HG03196 (cell line): ENCODE data around the gene MATK.

Experiments
- ATAC-seq: cut with Tn5 transposase; IDR thresholded peaks from one replicate; pipeline ENCODE4 v1.9.1; 2021; ENCODE audit not compliant: unreplicated experiment

MATK gene

DNA sequence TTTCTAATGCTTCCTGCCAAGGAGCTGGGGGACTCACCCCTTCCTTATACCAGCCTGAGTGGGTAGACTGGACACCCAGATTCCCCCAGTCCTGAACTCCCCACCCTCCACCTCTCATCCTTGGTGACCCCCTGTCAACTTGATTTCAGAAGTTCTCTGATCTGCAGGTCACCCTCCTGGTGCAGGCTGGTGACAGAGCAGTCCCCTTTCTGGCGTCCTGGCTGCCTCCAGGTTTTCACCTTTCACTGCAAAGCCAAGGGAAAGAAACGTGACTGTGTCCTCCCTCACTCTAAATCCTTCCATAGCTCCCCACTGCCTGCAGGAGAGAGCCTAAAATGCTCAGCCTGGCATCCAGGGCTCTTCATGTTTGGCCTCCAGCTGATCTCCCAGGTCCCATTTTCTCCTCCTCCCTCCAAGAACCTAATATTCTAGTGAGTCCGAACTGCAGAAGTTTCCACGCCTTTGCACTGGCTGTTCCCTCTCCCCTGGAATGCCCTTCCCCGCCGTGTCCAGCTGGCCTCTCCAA, 4.1 kb upstream of the MATK start:
- ATAC-seq: no peak

DNA sequence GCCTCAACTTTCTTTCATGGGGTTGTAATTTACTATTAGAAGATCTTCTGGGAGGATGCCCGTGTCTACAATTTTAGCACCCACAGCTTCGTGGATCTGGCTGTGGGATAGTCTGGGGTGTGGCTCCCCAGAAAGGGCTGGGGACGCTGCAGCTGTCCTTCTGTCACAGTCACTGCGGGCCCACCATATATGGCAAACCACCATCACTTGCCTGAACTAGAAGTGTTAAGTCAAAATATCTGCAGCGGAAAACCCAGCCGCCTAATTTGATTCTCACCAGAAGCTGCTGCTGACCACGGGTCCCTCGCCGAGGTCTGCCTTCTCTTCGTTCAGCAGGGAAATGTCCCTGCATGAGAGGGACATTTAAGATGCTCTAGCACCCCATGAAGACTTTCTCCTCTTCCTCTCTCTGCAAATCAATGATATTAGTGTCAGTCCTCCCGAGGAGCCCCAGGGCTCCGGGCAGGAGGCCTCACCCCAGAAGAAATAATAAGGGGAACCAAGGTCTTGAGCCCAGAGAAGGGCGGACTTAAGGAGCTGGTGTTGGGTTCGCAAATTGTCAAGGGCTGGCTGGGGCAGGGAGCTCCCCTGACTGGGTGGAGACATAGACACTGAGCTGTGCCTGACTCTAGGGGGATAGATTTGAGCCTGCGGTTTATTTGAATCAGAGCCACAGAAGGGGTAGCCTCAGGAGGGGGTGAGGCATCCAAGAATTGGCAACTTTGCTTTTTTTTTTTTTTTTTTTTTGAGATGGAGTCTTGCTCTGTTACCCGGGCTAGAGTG, 3.0 kb upstream of the MATK start:
- no peak for ATAC-seq

DNA sequence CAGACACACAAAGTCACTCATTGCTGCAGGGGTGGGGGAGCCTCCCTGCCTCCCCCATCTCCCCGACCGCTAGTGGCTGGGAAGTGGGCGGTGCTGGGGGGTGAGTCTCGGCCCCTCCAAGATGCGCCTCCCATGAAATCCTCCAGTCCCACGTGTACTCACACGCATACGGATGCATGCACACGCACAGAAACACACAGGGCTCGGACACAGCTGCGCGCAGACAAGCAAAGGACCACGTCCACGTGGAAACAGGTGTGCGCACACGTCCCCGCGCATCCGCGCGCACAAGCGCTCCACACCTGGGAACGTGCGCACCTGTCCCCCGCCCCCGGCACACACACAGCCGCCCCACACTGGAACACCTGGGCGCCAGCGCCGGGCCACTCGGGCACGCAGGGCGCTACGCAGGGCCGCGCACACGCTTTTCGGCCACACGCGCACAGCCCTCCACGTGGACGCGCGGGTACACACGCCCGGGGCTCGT, 687 bp downstream of the MATK start:
- no peak for ATAC-seq

DNA sequence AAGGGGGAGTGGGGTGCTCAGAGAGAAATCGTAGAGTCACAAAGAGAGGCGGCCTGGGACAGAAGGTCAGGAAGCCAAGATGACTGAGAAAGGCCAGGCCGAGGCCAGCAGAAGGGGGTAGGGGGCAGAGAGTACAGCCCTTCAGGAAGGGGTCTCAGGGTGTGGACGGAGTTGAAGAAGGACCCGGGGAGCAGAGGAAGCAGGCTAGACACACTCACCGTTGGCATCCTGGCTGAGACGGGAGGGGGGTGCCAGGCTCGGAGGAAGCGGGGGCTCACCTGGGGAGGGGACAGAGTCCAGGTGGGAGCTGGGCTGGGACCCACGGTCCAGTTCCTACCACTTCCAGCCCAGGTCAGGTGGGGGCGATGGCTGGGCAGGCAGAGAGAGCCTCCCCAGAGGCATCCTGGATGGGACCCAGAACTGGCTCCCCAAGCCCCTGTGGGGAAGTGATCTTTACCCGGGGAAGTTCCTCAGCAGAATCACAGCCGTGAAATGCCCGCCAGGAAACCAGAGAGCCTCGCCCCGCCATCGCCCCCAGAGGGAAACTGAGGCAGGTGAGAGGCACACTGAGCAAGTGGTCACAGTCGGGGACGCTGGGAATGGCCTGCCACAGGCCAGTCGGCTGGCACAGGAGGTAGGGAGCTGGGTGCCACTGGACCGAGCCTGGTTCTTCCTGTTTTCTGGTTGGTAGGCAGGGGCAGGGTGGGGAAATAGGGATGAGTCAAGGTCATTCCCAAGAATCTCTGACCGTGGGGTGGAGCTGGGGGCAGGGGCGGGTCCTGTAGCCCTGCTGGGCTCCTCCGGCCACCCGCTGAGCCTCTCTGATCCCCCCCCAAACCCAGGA, 1.4 kb downstream of the MATK start:
- no peak for ATAC-seq

DNA sequence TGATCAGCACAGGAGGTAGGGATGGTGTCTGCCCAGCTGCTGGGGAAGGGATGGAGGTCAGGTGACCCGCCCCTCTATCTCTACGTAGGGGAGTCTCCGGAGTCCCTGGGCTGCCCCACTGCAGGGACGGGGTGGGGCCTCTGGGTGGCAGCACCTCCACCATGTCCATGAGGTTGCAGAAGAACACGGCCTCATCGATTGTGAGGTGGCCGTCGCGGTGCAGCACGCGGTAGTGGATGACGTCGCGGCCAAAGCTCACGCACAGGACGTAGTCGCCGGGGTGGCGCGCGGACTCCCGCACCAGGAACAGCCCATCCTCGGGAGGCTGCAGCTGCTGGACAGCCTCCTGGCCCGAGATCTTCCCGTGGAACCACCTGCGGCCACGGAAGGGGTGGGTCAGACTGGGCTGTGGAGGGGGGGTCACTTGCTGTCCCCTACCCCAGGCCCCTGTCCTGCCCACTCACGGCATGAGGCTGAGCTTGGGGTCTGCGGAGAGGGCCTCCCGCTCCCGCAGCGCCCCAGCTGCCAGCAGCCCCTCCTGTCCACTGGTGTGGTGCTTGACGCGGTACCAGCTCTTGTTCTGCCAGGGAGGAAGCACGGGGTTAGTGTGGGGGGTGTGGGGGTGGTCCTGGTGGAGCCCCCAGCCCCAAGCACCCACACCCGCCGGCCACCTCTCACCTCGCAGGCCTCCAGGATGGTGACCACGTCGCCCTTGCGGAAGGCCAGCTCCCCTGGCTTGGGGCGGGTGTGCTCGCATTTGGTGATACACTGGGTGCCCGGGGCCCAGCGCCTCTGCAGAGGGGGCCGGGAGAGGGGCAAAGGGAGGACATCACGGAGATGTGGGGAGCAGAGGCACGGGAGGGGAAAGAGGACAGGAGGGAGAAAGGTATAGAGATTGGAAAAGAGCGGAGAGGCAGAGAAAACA, 2.3 kb downstream of the MATK start:
- ATAC-seq: no peak

DNA sequence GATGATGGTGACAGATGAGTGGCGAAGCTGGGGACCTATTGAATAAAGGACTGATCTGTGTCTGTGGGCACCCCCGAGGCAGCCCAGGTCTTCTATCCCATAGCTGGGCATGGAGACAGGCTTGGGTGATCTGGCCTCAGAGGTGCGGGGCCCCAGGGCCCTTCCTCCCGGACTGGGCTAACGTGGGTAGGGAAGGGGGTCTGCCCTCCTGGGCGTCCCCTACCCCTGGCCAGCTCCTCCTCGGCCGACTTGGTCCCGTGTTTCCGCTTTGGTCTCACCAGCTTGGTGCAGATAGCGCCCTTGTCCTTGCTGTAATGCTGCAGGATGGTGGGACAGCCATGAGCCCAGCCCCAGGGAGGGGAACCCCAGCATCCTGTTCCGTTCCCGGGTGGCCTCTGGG, 3.3 kb downstream of the MATK start:
- ATAC-seq: no peak

DNA sequence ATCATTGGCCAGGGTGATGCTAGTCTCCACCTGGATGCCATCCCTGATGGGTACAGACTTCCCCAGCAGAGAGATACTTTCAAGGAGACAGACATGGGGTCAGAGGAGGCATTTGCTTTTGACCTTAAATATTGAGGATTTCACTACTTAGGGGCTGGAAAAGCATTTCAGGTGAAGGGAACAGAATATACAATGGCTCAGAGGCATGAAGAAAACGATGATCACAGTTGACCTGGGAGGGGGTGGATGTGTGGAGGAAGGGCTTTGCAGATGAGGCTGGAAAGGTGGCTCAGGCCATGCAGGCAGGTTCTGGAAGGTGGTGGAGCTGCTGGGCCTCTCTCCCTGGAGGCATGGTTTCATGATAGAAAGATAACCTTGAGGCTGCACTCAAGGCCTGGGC, 3.9 kb downstream of the MATK start:
- ATAC-seq: no peak

DNA sequence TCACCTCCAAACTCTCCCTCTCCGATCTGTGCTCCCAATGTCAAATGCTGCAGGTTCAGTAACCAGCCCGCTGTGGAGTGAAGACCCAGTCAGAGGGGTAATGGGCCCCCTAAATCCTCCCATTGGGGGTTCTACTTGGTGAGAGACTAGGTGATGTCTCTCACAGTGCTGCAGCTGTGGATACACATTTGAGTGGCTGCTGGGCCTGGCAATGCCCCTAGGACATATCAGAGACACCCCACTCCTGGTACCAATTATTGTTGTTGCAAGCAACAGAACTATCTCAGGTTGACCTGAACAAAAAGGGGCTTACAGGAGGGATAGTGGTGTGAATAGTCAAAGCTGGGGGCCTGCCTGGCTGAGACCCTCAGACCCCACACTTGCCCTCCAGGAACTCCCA, 4.6 kb downstream of the MATK start:
- no peak for ATAC-seq

DNA sequence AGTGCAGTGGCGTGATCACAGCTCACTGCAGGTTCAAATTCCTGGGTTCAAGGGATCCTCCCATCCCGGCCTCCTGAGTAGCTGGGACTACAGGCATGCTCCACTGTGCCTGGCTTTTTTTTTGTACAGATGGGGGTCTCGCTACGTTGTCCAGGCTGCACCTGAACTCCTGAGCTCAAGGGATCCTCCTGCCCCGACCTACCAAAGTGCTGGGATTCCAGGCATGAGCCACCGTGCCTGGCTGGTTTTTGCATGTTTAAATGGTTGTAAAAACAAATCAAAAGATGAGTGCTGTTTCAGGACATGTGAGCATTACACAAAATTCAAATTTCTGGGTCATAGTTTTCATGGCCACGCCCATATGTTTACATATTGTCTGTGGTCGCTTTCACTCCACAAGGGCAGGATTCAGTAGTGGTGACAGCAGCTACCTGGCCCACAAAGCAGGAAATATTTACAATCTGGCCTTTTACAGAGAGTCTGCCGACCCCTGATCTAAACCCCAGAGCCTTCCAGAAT, 5.3 kb downstream of the MATK start:
- ATAC-seq: no peak

DNA sequence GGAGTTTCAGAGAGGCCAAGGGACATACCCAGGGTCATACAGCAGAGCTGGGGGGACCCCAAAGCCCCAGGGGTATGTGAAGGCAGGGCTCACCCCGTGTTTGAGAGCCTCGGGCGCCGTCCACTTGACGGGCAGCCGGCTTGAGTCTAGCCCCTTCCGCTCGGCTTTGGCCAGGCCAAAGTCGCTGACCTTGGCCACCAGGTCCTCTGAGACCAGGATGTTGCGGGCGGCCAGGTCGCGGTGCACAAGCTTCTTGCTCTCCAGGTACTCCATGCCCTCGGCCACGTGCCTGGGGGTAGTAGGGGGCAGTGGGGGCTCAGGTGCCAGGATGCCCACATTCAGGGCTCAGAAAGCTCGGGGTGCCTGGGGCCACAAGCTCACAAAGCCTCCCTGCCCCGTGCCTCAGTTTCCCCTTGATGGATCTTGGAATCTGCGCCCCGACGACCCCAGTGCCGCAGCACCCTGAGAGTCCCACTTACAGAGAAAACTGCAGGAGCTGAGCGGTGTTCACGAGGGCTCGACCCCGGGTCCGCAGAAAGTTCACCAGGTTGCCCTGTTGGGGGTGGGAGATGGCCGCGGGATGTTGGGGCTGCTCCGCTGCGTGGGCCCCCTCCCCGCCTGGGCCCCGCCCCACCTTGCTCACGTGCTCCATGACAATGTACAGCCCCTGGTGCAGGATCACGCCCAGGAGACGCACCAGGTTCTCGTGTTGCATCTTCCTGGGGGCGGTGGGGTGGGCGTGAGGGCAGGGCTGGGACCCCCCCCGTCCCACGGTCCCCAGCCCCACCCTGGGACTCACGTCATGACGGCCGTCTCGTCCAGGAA, 7.1 kb downstream of the MATK start:
- ATAC-seq: no peak

DNA sequence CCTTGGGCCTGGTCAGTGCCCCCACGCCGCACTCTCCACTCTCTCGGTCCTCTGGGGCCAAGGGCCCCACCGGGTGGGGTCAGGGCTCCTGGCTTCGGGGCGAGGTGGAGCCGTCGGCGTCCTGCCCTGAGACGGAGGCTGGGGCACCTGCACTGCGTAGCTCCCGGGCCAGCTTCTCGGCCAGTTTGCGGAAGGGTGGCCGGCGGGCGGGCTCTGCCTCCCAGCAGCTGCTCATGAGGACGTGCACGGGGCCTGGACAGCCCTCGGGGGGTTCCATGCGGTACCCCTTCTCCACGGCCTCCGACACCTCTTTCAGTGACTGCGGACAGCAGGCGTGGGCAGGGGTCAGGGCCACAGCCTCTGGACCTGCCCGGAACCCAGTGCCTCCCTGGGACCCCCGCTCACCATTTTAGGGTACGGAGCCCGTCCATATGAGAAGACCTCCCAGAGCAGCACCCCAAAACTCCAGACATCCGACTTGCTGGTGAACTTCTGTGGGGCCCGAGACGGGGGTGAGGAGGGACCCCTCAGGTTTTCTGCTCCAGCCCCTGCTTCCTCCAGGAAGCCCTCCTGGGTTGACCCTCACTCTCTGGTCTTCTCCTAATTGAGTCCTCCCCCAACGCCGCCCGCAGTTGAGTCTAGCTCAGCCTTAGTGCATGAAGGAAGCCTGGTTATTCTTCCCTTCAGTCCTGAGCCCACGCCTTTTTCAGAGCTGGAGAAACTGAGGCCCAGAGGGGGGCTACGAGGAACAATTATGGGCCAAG, 7.9 kb downstream of the MATK start:
- no peak for ATAC-seq

DNA sequence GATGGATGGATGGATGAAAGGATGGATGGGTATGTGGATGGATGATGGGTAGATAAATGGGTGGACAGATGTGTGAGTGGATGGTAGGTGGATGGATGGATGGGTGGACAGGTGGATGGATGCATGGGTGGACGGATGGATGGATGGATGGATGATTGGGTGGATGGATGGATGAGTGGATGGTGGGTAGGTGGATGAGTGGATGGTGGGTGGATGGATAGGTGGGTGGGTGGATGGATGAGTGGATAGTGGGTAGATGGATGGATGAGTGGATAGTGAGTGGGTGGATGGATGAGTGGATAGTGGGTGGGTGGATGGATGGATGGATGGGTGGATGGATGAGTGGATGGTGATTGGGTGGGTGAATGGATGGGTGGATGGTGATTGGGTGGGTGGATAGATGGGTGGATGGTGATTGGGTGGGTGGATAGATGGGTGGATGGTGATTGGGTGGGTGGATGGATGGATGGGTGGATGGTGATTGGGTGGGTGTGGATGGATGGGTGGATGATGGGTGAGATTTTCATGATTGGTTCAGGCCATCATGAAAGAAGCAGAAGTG, 9.6 kb downstream of the MATK start:
- ATAC-seq: no peak

DNA sequence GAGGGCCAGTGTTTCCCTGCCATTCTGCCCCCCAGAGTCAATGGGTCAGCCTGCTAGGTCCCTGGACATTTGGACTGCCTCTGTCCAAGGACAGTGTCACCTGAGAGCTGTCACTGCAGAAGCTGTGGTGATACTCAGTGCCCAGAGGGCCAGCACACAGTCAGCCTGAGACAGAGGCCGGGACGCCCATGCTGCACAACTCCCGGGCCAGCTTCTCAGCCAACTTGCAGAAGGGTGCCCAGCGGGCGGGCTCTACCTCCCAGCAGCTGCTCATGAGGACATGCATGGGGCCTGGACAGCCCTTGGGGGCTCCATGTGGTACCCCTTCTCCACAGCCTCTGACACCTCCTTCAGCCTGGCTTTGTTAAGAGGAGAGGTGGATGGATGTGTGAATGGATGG, 10.3 kb downstream of the MATK start:
- ATAC-seq: no peak

DNA sequence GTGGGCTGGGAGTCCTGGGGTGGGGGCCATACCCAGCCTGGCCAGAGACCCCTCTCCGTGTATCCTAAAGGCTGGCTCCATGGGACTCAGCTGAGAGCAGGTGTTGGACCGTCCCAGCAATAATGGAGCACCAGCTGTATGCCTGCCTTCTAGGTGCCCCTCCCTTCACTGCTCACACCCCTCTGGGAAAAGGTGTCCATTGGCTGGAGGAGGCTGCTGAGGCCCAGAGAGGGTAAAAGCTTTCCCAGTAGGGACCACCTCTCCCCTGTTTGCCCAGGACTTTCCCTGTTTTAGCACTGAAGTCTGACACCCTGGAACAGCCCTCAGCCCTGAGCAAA, 10.8 kb downstream of the MATK start:
- ATAC-seq: no peak

DNA sequence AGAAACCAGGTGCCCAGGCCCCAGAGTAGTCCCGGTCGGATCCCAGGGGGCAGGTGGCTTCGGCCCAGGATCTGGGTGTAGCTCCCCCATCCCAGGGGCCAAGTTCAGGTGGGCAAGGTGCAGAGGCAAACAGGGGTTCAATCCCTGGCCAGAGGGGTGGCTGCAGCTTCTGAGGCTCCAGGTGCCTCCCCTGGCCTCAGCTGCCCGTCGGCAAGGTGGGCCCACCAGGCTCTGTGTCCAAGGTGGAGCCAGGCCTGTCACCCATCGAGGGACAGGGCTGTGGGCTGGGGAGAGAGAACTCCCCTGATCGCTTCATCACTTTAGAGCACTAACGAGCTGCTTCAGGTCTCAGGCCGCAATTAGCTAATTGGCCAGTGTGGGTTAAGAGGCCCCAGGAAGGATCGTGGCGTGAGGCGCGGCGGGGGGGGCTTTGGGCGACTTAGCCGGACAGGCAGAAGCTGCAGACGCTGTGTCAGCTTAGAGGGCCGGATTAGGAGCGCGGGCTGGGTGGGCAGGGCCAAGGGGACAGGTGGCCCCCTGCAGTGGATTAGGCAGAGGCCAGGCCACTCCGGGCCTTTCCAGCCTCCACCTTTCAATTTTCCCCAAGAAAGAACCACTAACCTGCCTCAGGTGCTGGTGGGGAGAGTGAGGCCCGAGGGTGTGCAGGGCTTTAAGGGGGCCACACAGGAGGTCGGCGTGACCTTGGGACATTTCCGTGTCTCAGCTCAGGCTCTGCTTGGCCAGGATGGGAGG, 11.4 kb downstream of the MATK start:
- no peak for ATAC-seq

DNA sequence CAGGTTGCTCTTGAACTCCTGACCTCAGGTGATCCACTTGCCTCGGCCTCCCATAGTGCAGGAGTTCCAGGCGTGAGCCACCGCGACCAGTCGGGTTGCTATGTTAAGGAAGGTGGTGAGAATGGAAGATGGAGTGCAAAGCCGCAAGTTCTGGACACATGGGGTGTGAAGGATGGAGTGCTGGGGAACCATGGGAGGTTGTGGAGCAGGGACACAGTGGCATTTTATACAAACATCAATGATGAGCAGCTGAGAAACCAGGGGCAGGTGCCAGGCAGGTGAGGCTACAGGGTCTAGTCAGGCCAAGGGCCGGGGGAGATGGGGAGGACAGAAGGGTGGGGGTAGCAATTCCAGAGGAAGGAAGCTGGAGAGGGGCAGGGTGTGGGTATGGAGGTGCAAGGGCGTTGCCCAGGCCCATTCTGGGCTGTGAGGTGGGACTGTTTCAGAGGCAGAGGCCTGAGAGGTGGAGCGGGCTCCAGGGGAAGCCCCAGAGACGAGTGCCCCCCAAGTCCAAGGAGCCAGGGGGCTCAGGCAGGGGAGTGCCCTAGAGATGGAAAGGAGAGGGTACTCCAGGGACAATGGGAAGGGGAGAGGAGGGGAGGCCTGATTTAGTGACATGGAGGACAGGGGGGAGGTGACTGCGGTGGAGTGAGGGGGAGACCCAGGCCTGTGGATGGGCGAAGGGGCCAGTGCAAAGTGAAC, 12.2 kb downstream of the MATK start:
- ATAC-seq: no peak

DNA sequence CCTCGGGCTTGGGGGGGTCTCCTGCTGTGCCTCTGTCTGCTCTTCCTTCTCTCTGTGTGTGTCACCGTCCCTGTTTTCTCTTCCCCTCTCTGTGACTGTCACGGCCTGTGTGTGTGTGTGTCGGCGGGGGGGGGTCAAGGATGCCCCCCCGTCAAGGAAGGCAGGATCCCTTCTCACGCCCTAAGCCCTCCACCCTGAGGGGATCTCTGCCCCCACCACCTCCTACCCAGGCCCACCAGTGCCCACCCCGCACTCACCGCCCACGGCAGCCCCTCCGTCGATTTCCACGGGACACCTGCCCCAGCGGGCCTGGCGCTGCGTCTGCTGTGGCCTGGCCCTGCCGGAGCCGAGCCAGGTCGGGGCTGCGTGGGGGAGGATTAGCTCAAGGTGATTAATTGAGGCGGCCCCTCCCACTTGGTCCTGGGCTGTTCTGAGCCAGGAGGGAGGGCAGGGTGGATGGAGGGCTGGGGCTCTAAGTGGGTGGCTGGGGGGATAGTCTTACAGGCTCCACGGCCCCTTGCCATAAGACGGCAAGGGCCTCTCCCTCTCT, 14.2 kb downstream of the MATK start, which contains the start of gene RAX2:
Gene RAX2 (minus strand): TSS at position 323 of the 550 bp plus-strand sequence. CDS start 486 bp downstream, outside the sequence.
- ATAC-seq: no peak
